ENCODE data around the gene ZBTB22.
"Not testable (repeated sequence)": the region's sequence is repeated elsewhere in the genome, so short reads cannot be mapped to it uniquely, and the experiment has no call there.

Gene ZBTB22, protein sequence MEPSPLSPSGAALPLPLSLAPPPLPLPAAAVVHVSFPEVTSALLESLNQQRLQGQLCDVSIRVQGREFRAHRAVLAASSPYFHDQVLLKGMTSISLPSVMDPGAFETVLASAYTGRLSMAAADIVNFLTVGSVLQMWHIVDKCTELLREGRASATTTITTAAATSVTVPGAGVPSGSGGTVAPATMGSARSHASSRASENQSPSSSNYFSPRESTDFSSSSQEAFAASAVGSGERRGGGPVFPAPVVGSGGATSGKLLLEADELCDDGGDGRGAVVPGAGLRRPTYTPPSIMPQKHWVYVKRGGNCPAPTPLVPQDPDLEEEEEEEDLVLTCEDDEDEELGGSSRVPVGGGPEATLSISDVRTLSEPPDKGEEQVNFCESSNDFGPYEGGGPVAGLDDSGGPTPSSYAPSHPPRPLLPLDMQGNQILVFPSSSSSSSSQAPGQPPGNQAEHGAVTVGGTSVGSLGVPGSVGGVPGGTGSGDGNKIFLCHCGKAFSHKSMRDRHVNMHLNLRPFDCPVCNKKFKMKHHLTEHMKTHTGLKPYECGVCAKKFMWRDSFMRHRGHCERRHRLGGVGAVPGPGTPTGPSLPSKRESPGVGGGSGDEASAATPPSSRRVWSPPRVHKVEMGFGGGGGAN

DNA sequence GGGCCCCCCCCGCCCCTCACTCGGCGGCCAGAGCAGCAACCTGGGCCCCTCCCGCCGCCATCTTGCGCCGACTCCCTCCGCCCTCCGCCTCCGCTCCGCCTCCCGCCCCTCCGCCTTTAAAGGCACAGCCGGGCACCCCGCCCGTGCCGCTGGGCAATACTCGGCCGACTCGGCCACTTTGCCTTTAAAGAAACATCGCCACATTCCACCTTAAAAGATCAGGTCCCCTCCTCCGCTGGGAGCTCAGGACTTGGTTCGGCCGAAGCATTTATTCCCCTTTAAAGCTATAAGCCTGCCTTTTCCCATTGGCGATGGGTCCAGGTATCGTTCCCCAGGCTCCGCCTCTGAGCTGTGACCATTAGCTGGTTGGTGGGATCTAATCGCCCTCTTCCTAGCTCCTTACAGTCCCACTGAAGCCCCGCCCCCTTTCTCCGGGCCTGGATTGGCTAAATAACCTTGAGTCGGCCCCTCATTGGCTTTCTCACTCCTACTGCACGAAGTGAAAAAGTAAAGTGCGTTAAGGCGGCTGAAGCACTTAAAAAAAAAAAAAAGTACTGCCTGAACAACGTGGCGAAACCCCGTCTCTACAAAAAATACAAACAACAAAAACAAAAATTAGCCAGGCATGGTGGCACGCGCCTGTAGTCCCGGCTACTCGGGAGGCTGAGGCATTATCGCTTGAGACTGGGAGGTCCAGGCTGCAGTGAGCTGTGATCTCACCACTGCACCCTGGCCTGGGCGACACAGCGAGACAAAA is at the start of gene ZBTB22:
ZBTB22 (minus strand) TSS at position 76 of the 757 bp plus-strand sequence. CDS start 828 bp downstream, outside the sequence.
- DNase-seq: peak; percentile 93 to 100 (median 97)
- intact Hi-C loops (cut with DNase I): no loop called here

DNA sequence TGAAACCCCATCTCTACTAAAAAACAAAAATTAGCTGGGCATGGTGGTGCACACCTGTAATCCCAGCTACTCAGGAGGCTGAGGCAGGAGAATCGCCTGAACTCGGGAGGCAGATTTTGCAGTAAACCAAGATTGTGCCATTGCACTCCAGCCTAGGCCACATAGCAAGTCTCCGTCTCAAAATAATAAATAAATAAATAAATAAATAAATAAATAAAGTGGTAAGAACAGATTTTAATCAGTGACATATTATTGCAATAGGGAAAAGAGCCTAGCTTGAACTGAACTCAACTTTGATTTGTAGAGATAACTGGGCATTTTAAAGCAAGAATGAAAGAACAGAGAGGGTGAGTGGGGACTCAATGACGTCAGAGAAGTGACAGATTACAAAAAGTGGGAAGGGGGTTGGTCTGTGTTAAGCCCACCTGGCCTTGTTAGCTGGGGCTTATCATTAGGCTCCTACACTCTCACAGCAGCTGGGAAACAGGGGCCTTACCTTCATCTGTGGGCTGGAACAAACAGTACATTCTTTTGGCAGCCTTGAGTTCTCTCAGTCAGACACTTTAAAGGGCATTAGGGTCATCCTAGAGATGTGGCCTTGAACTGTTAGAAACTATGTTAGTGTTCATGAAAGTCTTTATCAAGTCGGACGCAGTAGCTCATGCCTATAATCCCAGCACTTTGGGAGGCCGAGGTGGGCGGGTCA is 49.6 kb upstream of the ZBTB22 start:
- no peak for DNase-seq

DNA sequence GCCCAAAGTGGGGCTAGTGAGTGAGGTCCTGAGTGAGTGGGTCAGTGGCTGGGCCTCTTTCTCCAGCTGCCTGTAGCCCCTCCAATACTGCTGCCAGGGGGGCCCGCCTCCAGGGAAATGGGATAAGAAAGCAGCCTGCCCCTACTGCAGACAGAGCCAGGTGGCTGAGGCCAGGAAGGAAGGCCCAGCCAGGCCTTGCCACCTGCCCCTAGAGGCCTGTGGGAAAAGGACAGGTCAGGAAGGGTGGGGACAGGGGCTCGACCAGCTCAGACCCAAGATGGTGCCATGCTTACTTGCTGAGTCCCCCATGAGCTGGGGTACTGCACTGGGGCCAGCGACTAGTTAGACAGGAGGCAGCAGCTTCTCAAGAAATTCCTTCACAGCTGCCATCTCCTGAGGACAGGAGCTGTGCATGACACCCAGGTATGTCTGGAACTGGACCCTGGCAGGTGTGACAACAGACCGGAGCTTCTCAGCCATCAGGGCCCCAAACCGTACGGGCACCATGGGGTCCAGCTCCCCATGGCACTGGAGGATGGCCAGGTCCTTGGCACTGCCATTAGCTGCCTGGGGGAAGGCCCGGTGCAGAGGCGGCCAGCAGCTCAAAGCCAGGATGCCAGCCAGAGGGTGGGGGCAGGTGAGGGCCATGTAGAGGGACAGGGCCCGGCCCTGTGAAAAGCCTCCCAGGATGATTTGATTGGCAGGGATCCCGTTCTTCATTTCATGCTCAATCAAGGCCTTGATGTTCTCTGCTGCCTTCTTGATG is 47.8 kb upstream of the ZBTB22 start:
- intact Hi-C loops (cut with DNase I); DNase-seq: not testable (repeated sequence)

More for the DNA sequence above, 49.6 kb upstream of the ZBTB22 start:
- intact Hi-C loops (cut with DNase I): no loop called here

DNA sequence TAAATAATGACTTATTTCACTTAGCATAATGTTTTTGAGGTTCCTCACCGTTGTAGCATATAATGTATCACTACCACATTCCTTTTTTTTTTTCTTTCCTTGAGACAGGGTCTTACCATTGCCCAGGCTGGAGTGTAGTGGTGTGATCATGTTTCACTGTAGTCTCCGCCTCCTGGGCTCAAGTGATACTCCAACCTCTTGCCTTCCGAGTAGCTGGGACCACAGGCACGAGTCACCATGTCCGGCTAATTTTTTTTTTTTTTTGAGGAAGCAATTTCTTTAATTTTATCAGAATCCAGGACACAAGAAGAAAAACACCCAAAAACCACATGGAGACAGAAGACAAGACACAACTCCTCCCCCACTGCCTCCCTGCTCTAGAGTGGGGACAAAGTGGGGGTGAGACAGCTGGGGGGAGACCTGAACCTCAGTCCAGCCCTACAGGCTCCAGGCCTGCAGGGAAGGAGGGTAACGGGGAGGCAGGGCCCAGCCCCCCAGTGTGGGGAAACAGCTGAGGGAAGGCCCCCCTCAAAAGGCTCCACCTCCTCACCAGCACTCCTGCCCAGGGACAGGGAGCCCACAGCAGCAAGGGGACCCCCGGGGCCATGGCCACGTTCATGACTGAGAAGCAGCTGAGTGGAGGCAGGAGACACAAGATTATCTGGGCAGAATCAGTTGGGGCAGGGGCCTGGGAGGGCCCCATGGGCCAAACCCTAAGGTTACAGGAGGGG is 47.1 kb upstream of the ZBTB22 start:
- DNase-seq; intact Hi-C loops (cut with DNase I): not testable (repeated sequence)

DNA sequence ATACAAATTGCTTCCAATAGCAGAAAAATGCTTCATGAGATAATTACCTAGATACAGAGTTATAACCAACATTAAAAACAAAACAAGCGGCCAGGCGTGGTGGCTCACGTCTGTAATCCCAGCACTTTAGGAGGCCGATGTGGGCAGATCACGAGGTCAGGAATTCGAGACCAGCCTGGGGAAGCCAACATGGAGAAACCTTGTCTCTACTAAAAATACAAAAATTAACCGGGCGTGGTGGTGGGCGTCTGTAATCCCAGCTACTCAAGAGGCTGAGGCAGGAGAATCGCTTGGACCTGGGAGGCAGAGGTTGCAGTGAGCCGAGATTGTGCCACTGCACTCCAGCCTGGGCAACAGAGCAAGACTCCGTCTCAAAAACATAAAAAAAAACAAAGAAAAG is 45.9 kb upstream of the ZBTB22 start:
- DNase-seq; intact Hi-C loops (cut with DNase I): not testable (repeated sequence)

DNA sequence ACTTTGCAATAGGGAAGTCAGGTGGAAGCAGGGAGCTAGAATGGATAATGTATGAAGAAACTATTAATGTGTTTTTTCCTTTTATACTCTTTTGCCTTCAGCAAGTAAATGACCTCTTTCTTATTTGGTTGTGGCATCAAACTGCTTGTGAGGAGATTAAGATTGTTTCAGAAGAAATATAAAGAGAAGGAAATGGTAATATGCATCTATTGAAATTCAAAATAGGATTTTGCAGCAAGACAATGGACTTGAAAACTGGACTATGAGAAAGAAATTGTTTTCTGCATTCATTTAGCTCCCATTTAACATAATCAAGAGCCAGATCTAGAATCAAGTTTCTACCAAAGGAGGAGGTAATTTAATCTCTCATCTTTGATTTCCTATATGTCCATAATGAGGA is 41.8 kb upstream of the ZBTB22 start:
- intact Hi-C loops (cut with DNase I): no loop called here

DNA sequence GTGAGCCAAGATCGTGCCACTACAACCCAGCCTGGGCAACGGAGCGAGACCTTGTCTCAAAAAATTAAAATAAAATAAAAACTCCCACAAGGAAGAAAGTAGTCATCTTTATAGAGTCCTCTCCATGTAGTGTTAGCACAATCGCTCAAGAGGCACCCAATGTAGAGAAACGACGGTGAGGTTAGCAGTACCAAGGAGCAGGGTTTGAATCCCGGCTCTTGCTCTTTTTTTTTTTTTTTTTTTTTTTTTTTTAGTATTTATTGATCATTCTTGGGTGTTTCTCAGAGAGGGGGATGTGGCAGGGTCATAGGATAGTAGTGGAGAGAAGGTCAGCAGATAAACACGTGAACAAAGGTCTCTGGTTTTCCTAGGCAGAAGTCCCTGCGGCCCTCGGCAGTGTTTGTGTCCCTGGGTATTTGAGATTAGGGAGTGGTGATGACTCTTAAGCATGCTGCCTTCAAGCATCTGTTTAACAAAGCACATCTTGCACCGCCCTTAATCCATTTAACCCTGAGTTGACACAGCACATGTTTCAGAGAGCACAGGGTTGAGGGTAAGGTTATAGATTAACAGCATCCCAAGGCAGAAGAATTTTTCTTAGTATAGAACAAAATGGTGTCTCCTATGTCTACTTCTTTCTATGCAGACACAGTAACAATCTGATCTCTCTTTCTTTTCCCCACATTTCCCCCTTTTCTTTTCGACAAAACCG is 39.8 kb upstream of the ZBTB22 start:
- DNase-seq; intact Hi-C loops (cut with DNase I): not testable (repeated sequence)

More for the DNA sequence above, 41.8 kb upstream of the ZBTB22 start:
- DNase-seq: no peak

DNA sequence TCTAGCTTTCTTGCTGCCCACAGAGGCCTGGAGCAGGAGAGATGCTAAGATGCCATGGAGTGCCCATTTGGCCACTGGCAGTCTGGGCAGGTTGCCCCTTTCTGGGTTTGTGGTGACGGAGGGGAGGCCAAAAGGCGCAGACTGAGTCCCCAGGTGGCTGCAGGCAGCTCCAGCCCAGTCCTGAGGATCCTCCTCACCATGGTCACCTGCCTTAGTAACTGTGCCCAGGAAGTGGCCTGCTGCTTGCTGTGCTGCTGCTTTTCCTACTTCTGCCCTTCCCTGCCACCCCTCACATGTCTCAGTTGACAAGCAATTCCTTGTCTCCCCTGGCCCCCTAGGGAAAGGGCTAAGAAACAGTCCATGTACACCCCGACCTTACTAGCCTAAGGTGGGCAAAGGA is 38.8 kb upstream of the ZBTB22 start:
- intact Hi-C loops (cut with DNase I): no loop called here

DNA sequence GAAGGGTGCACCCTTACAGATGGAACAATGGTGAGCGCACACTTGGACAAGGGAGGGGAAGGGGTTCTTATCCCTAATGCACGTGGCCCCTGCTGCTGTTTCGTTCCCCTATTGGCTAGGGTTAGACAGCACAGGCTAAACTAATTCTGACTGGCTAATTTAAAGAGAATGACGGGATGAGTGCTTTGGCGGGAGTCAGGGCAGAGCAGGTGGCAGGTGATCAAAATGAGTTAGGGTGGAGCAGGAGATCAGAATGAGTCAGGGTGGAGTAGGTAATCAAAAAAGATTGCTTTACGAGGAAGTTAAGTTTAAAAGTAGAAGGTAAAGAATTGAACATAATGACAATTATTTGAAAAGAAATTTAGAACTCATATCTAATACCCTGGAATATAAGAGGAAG is 38.3 kb upstream of the ZBTB22 start:
- intact Hi-C loops (cut with DNase I); DNase-seq: not testable (repeated sequence)

More for the DNA sequence above, 38.8 kb upstream of the ZBTB22 start:
- DNase-seq: no peak

DNA sequence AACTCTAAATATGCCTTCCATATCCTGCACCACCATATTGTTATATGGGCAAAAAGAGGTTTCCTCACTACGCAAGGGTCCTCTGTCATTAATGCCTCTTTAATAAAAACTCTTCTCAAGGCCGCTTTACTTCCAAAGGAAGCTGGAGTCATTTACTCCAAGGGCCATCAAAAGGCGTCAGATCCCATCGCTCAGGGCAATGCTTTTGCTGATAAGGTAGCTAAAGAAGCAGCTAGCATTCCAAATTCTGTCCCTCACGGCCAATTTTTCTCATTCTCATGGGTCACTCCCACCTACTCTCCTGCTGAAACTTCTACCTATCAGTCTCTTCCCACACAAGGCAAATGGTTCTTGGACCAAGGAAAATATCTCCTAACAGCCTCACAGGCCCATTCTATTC is 30.3 kb upstream of the ZBTB22 start:
- intact Hi-C loops (cut with DNase I): no loop called here
- no peak for DNase-seq

DNA sequence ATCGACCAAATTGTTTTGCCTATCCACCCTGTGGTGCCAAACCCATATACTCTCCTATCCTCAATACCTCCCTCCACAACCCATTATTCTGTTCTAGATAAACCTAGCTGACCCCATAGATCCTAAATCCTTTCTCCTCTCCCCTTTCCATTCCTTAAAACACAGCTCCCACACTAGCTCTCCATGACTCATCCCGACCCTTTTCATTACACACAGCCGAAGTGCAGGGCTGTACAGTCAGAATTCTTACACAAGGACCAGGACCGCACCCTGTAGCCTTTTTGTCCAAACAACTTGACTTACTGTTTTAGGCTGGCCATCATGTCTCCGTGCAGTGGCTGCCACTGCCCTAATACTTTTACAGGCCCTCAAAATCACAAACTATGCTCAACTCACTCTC is 29.4 kb upstream of the ZBTB22 start:
- DNase-seq; intact Hi-C loops (cut with DNase I): not testable (repeated sequence)

DNA sequence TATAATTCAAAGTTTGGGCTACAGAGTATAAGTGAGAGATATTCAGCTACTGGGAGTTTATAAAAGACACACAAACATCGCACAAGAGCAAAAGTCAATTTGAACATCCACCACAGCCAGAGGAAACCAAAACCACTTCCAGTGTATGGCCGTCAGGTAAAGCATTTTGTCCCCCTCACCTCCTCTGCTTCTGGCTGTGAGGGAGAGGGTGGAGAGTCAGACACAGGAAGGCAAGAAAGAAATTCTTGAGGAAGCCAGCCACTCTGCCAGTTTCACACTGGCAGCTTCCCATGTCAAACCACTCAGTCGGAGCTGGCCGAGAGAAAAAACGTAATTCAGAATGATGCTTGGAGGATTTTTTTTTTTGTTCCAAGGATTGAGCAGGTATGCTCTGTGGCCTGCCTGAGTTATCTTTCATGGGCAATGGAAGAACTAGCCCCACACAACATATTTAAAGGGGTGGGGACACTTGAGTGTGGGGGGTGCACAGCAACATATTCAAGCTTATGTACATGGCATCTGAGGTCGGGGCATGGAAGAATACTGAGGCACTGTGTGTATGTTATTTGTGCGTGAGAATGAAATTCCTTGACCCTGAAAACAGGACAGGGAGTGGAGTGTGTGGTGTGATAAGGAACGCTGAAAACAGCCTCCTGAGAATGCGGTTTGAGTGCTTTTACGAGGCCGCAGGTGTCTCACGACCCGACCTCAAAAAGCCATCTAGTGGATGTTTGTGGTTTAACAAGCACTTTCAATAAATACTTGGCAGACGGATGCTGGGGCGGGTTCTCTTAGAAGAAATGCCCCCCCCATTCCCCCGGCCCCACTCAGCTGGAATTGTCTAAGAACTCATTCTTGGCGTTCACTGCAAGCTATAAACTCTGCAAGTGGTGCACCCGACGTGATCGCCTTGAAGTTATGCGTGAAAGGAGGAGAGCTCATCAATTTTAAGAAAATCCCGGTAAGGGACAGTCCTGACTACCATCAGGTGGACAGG is 27.5 kb upstream of the ZBTB22 start:
- intact Hi-C loops (cut with DNase I): no loop called here
- peak in 38 of 42 donors; percentile 6 to 72 (median 36) for DNase-seq

DNA sequence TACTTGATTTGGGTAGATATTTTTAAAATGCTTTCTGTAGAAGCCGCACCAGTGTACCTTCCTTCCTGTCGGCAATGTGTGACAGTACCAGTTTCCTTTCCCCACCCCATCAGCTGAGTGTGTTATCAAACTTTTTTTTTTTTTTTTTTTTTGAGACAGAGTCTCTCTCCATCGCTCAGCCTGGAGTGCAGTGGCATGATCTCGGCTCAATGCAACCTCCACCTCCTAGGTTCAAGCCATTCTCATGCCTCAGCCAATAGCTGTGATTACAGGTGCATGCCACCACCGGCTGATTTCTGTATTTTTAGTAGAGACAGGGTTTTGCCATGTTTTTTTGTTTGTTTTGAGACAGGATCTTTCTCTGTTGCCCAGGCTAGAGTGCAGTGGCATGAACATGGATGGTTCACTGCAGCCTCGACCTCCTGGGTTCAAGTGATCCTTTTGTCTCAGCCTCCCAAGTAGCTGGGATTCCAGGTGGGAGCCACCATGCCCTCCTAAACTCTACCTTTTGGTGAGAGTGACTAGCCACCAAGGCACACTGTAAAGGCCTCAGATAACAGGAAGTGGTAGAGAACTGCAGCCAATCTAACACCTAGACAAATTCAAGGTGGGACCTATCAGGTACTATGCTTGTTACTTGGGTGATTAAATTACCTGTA is 26.5 kb upstream of the ZBTB22 start:
- DNase-seq: no peak
- intact Hi-C loops (cut with DNase I): no loop called here

DNA sequence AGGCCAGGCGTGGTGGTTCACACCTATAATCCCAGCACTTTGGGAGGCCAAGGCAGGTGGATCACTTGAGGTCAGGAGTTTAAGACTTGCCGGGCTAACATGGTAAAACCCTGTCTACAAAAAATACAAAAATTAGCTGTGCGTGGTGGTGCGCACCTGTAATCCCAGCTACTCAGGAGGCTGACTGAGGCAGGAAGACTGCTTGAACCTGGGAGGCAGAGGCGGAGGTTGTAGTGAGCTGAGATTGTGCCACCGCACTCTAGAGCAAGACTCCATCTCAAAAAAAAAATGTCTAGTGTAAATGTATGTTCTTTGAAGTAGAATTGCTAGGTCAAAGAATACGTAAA is 26.0 kb upstream of the ZBTB22 start:
- intact Hi-C loops (cut with DNase I); DNase-seq: not testable (repeated sequence)

DNA sequence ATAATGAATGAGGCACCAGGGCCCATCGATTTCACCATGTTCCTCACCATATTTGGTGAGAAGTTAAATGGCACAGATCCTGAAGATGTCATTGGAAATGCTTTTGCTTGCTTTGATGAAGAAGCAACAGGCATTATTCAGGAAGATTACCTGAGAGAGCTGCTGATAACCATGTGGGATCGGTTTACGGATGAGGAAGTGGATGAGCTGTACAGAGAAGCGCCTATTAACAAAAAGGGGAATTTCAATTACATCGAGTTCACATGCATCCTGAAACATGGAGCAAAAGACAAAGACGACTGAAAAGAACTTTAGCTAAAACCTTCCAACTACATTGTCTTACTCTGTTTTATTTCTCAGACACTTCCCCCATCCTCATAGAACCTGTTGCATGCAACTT is 21.6 kb upstream of the ZBTB22 start:
- DNase-seq: no peak
- intact Hi-C loops (cut with DNase I): no loop called here
